ENCODE data around the gene KRTAP3-1.

DNA sequence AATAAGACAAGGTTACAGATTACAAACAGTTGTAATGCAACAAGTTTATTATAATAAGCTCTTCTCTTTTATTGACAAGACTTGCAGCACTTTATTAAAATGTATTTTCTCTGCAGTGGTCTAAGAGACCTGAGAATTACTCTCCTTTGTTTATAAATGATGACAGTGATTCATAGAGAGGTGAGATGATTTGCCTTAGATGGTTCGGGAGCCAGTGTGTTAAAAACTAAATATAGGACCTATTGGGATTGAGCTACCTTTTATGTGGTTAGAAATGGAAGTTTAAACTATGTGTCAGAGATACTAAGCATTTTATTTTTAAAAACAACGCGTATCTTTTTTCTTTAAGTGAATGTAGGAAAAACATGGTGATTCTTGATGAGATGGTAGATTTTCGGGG is 12.1 kb downstream of the KRTAP3-1 start:
- TF ChIP-seq CEBPB (IDR thresholded peaks at IDR 0.05; ENCODE audit: low read depth) (no peak), EZH2 (IDR thresholded peaks at IDR 0.05) (no peak), POLR2A (IDR thresholded peaks at IDR 0.05; ENCODE audit: borderline replicate concordance, extremely low read depth, insufficient read depth, insufficient read length) (no peak), ZFX (IDR thresholded peaks at IDR 0.05) (no peak), EGR1 (IDR thresholded peaks at IDR 0.05; ENCODE audit: low read depth) (no peak), ELF1 (IDR thresholded peaks at IDR 0.05; ENCODE audit: borderline replicate concordance, low read depth) (no peak)
- TF ChIP-seq, protein P1, sequence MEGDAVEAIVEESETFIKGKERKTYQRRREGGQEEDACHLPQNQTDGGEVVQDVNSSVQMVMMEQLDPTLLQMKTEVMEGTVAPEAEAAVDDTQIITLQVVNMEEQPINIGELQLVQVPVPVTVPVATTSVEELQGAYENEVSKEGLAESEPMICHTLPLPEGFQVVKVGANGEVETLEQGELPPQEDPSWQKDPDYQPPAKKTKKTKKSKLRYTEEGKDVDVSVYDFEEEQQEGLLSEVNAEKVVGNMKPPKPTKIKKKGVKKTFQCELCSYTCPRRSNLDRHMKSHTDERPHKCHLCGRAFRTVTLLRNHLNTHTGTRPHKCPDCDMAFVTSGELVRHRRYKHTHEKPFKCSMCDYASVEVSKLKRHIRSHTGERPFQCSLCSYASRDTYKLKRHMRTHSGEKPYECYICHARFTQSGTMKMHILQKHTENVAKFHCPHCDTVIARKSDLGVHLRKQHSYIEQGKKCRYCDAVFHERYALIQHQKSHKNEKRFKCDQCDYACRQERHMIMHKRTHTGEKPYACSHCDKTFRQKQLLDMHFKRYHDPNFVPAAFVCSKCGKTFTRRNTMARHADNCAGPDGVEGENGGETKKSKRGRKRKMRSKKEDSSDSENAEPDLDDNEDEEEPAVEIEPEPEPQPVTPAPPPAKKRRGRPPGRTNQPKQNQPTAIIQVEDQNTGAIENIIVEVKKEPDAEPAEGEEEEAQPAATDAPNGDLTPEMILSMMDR (IDR thresholded peaks at IDR 0.05 in 2 of 3, conservative IDR thresholded peaks at IDR 0.05 in 1 of 3; ENCODE audit: borderline replicate concordance in 1 of 3, insufficient read depth in 1 of 3, low read depth in 2 of 3, low read length in 2 of 3) = no peak
- TF ChIP-seq, protein P2, sequence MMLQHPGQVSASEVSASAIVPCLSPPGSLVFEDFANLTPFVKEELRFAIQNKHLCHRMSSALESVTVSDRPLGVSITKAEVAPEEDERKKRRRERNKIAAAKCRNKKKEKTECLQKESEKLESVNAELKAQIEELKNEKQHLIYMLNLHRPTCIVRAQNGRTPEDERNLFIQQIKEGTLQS (IDR thresholded peaks at IDR 0.05) = no peak
